Breast epithelium (tissue), 4 donors: ENCODE measurements around the gene TWF2. TPM values are rescaled to one million over a fixed set of nuclear protein-coding genes. Genes with fewer than 3 reads are reported as not detected.

Experiments used
- DNase-seq, 2 donors: peaks; one replicate each; pipeline ENCODE4 v3.0.0-alpha.2; 2019; ENCODE audit warnings: low spot score in 2 of 2
- H3K27ac ChIP-seq, 2 donors: fragments of 200-600 bp; sonication (generic) in 1 of 2; one replicate each; pipeline ENCODE4 v1.5.1; 2016 to 2019; ENCODE audit warnings: mild to moderate bottlenecking in 1 of 2
- H3K27me3 ChIP-seq, 2 donors: fragments of 200-600 bp; sonication (generic) in 1 of 2; one replicate each; pipeline versions ENCODE4 v1.5.1 to v1.6.0; 2017 to 2019; ENCODE audit warnings: control low read depth in 1 of 2, mild to moderate bottlenecking in 1 of 2
- H3K36me3 ChIP-seq: fragments of 200-600 bp; one replicate; pipeline ENCODE4 v1.5.1; 2019
- H3K4me1 ChIP-seq, 2 donors: fragments of 200-600 bp; sonication (generic); one replicate each; pipeline ENCODE4 v1.5.1; 2016 to 2019; ENCODE audit warnings: control low read depth in 1 of 2
- H3K4me3 ChIP-seq, 3 donors: fragments of 200-600 bp; sonication (generic); 1 replicate in 2 of 3; 2 replicates in 1 of 3; pipeline ENCODE4 v1.5.1; 2016 to 2019; ENCODE audit warnings: mild to moderate bottlenecking in 3 of 3, moderate library complexity in 2 of 3
- H3K9me3 ChIP-seq, 2 donors: fragments of 200-600 bp; sonication (generic) in 1 of 2; one replicate each; pipeline ENCODE4 v1.5.1; 2016 to 2019; ENCODE audit warnings: control low read depth in 1 of 2
- CTCF ChIP-seq, 3 donors: fragments of 450-650 bp; IDR thresholded peaks; one replicate each; pipeline ENCODE4 v1.5.1; 2016 to 2017; ENCODE audit warnings: antibody characterized with exemption in 3 of 3, mild to moderate bottlenecking in 3 of 3, moderate library complexity in 3 of 3
- POLR2A ChIP-seq: fragments of 450-650 bp; IDR thresholded peaks from one replicate; pipeline ENCODE4 v1.6.1; 2016; ENCODE audit warnings: antibody characterized with exemption, mild to moderate bottlenecking, moderate library complexity
- POLR2AphosphoS5 ChIP-seq, 3 donors: sonication (generic); formaldehyde crosslinking; IDR thresholded peaks; one replicate each; pipeline ENCODE4 v1.6.1; 2017; ENCODE audit warnings: antibody characterized with exemption in 3 of 3
- intact Hi-C: fragments of 100-400 bp; cut with DNase I; formaldehyde crosslinking; loops from one replicate; pipeline ENCODE4 v1.15.1; 2023; ENCODE audit warnings: low total_unique reads
- total RNA-seq, 3 donors: library from RNA; depleted of rRNA; stranded (reverse); fragments of >200 nt; gene quantifications; one replicate each; pipeline ENCODE4 v1.1.0, GENCODE V29; 2016

The TWF2 gene
- total RNA-seq, 3 donors from 2014 or later: 52.7 to 84.5 (median 65.2) TPM

GRCh38 chr3:52247409-52248164, 8.6 kb upstream of the TWF2 start:
- intact Hi-C loops: no loop called here
- peak overlapping the region in 1 of 2 donors; percentile 95 for H3K27ac ChIP-seq
- DNase-seq: no peak
- TF ChIP-seq POLR2AphosphoS5 (IDR thresholded peaks at IDR 0.05) (no peak), POLR2A (no peak), CTCF (IDR thresholded peaks at IDR 0.05) (no peak)
- H3K36me3 ChIP-seq: no peaks in the 10 kb centered on the region
- peaks cover 0 to 6% of the 10 kb centered on the region in 2 donors for H3K4me1 ChIP-seq
- H3K4me3 ChIP-seq: peak overlapping the region in 1 of 3 donors; percentile 90
- no peaks in the 10 kb centered on the region for H3K9me3 ChIP-seq
- no peaks in the 10 kb centered on the region for H3K27me3 ChIP-seq

- intact Hi-C loops: no loop called here
- peak overlapping the region; percentile 55 to 90 (median 71) for H3K4me3 ChIP-seq
- H3K27ac ChIP-seq: peak overlapping the region; percentile 85 to 95
- TF ChIP-seq CTCF (IDR thresholded peaks at IDR 0.05) (no peak), POLR2A (no peak), POLR2AphosphoS5 (IDR thresholded peaks at IDR 0.05) (no peak)
- DNase-seq: no peak
- H3K4me1 ChIP-seq: peaks cover 0 to 6% of the 10 kb centered on the region in 2 donors
- no peaks in the 10 kb centered on the region for H3K9me3 ChIP-seq
- no peaks in the 10 kb centered on the region for H3K36me3 ChIP-seq
- no peaks in the 10 kb centered on the region for H3K27me3 ChIP-seq
These were observed 7.9 kb upstream of the TWF2 start for GRCh38 chr3:52246728-52247408.

- Histone ChIP-seq H3K27ac (peak overlapping the region; percentile 85 to 95), H3K36me3 (no peaks in the 10 kb centered on the region), H3K9me3 (no peaks in the 10 kb centered on the region), H3K4me1 (peaks cover 0 to 6% of the 10 kb centered on the region in 2 donors), H3K4me3 (peak overlapping the region; percentile 55 to 90 (median 71)), H3K27me3 (no peaks in the 10 kb centered on the region)
- DNase-seq: no peak
- TF ChIP-seq CTCF (IDR thresholded peaks at IDR 0.05) (no peak), POLR2A (no peak), POLR2AphosphoS5 (IDR thresholded peaks at IDR 0.05) (no peak)
- intact Hi-C loops: no loop called here
These were observed 7.3 kb upstream of the TWF2 start for GRCh38 chr3:52246264-52246620.

GRCh38 chr3:52245322-52246263, 6.6 kb upstream of the TWF2 start, which contains the start of gene PPM1M:
Gene PPM1M (plus strand): TSS chr3:52245759. CDS start chr3:52245825, 66 bp downstream.
- TF ChIP-seq POLR2A (peak; percentile 15), CTCF (IDR thresholded peaks at IDR 0.05) (no peak), POLR2AphosphoS5 (IDR thresholded peaks at IDR 0.05) (no peak)
- H3K4me1 ChIP-seq: peaks cover 0 to 6% of the 10 kb centered on the region in 2 donors

More at GRCh38 chr3:52245322-52246263, 6.6 kb upstream of the TWF2 start, which contains the start of gene PPM1M:
- Histone ChIP-seq H3K9me3 (no peaks in the 10 kb centered on the region), H3K4me3 (peak within 1 kb of the TSS; percentile 55 to 90 (median 71)), H3K36me3 (no peaks in the 10 kb centered on the region), H3K27me3 (no peaks in the 10 kb centered on the region), H3K27ac (peak within 1 kb of the TSS; percentile 85 to 95)
- intact Hi-C loops: no loop called here
- no peak for DNase-seq
